ENCODE measurements around the gene ZDHHC3. TPM values are rescaled to one million over a fixed set of nuclear protein-coding genes. Genes with fewer than 3 reads are reported as not detected.

ZDHHC3 gene
- total and polyA plus RNA-seq, 7 experiments from 2014 or later, result 33.7 to 54.0 (median 45.0) TPM

GRCh38 chr3:45001738-45002137 is 25.8 kb upstream of the ZDHHC3 start:
- POLR2A ChIA-PET, result interaction anchor here (1.4 kb wide), 1 partner anchor 19 kb away, joined by 4 read pairs; no protein-coding TSS in a partner anchor
- intact Hi-C loops (cut with micrococcal nuclease), result no loop called here
- no peak for ATAC-seq
- Mint-ChIP-seq H3K27me3 (no peaks in the 10 kb centered on the region), H3K4me1 (peaks cover 17 to 57% (median 46%) of the 10 kb centered on the region in 7 donors), H3K36me3 (peaks cover 4 to 66% (median 43%) of the 10 kb centered on the region in 5 donors), H3K27ac (peak overlapping the region in 6 of 9 donors; percentile 33 to 85 (median 68)), H3K9me3 (peaks cover 0 to 23% (median 8%) of the 10 kb centered on the region in 11 donors), H3K4me3 (no peak overlapping the region)
- no peaks in the 10 kb centered on the region for H3K27me3 ChIP-seq (ENCODE audit: control insufficient read depth in 2 of 2, insufficient read depth in 2 of 2, low read length in 2 of 2)
- peaks cover 0 to 4% (median 0%) of the 10 kb centered on the region in 3 experiments for H3K9me3 ChIP-seq (ENCODE audit: control insufficient read depth in 2 of 3, low read length in 3 of 3)
- no peak overlapping the region for H3K4me3 ChIP-seq (ENCODE audit: low read length)
- H3K27ac ChIP-seq (ENCODE audit: low read depth, low read length), result no peak overlapping the region
- DNase-seq, result no peak
- H3K36me3 ChIP-seq (ENCODE audit: control insufficient read depth in 2 of 3, insufficient read depth in 3 of 3, low read length in 3 of 3), result peaks cover 3 to 49% (median 6%) of the 10 kb centered on the region in 3 experiments
- peaks cover 9 to 13% of the 10 kb centered on the region in 2 donors for H3K4me1 ChIP-seq (ENCODE audit: control insufficient read depth in 2 of 2, insufficient read depth in 2 of 2, low read length in 2 of 2)
- CTCF ChIA-PET, result interaction anchor here (0.6 kb wide), 1 partner anchor 208 kb away, joined by 5 read pairs; no protein-coding TSS in a partner anchor

- intact Hi-C loops (cut with micrococcal nuclease), result no loop called here
- Histone ChIP-seq H3K36me3 (ENCODE audit: control insufficient read depth in 2 of 3, insufficient read depth in 3 of 3, low read length in 3 of 3) (peaks cover 8 to 56% (median 10%) of the 10 kb centered on the region in 3 experiments), H3K27ac (ENCODE audit: low read depth, low read length) (no peak overlapping the region), H3K4me1 (ENCODE audit: control insufficient read depth in 2 of 2, insufficient read depth in 2 of 2, low read length in 2 of 2) (peaks cover 6 to 12% of the 10 kb centered on the region in 2 donors), H3K9me3 (ENCODE audit: control insufficient read depth in 2 of 3, low read length in 3 of 3) (peaks cover 0 to 4% (median 0%) of the 10 kb centered on the region in 3 experiments), H3K4me3 (ENCODE audit: low read length) (no peak overlapping the region), H3K27me3 (ENCODE audit: control insufficient read depth in 2 of 2, insufficient read depth in 2 of 2, low read length in 2 of 2) (no peaks in the 10 kb centered on the region)
- peaks cover 4 to 71% (median 45%) of the 10 kb centered on the region in 5 donors for H3K36me3 Mint-ChIP-seq
- peak overlapping the region in 5 of 9 donors; percentile 4 to 72 (median 43) for H3K27ac Mint-ChIP-seq
- H3K9me3 Mint-ChIP-seq, result peaks cover 0 to 20% (median 8%) of the 10 kb centered on the region in 11 donors
- ChIA-PET CTCF (interaction anchor here (0.6 kb wide), 1 partner anchor 209 kb away, joined by 5 read pairs; no protein-coding TSS in a partner anchor), POLR2A (interaction anchor here (1.4 kb wide), 1 partner anchor 18 kb away, joined by 4 read pairs; no protein-coding TSS in a partner anchor)
- ATAC-seq (no peak), DNase-seq (no peak)
- H3K4me3 Mint-ChIP-seq, result peak overlapping the region in 1 of 10 donors; percentile 13
- no peaks in the 10 kb centered on the region for H3K27me3 Mint-ChIP-seq
- peaks cover 19 to 63% (median 53%) of the 10 kb centered on the region in 7 donors for H3K4me1 Mint-ChIP-seq
Measured at GRCh38 chr3:45000823-45001222, 24.8 kb upstream of the ZDHHC3 start.

- DNase-seq (no peak), ATAC-seq (no peak)
- no peak overlapping the region for H3K4me3 Mint-ChIP-seq
- peaks cover 0 to 10% (median 1%) of the 10 kb centered on the region in 11 donors for H3K9me3 Mint-ChIP-seq
- H3K36me3 Mint-ChIP-seq, result peaks cover 1 to 60% (median 35%) of the 10 kb centered on the region in 5 donors
- intact Hi-C loops (cut with micrococcal nuclease), result no loop called here
- no peaks in the 10 kb centered on the region for H3K27me3 Mint-ChIP-seq
- no peaks in the 10 kb centered on the region for H3K27me3 ChIP-seq (ENCODE audit: control insufficient read depth in 2 of 2, insufficient read depth in 2 of 2, low read length in 2 of 2)
- no peak overlapping the region for H3K27ac ChIP-seq (ENCODE audit: low read depth, low read length)
- peaks cover 0 to under 1% (median 0%) of the 10 kb centered on the region in 3 experiments for H3K9me3 ChIP-seq (ENCODE audit: control insufficient read depth in 2 of 3, low read length in 3 of 3)
- H3K27ac Mint-ChIP-seq, result peak overlapping the region in 5 of 9 donors; percentile 4 to 86 (median 54)
- ChIA-PET POLR2A (no interaction called here), CTCF (no interaction called here)
- H3K36me3 ChIP-seq (ENCODE audit: control insufficient read depth in 2 of 3, insufficient read depth in 3 of 3, low read length in 3 of 3), result peaks cover 8 to 58% (median 10%) of the 10 kb centered on the region in 3 experiments
- peaks cover 0 to 2% of the 10 kb centered on the region in 2 donors for H3K4me1 ChIP-seq (ENCODE audit: control insufficient read depth in 2 of 2, insufficient read depth in 2 of 2, low read length in 2 of 2)
- H3K4me3 ChIP-seq (ENCODE audit: low read length), result no peak overlapping the region
- peaks cover 10 to 61% (median 50%) of the 10 kb centered on the region in 7 donors for H3K4me1 Mint-ChIP-seq
Measured at GRCh38 chr3:44999782-45000181, 23.8 kb upstream of the ZDHHC3 start.

- no peaks in the 10 kb centered on the region for H3K27me3 Mint-ChIP-seq
- peaks cover 0 to 52% (median 34%) of the 10 kb centered on the region in 5 donors for H3K36me3 Mint-ChIP-seq
- H3K9me3 Mint-ChIP-seq, result no peaks in the 10 kb centered on the region
- ATAC-seq (no peak), DNase-seq (no peak)
- H3K27ac Mint-ChIP-seq, result peak overlapping the region in 7 of 9 donors; percentile 60 to 92 (median 73)
- H3K36me3 ChIP-seq (ENCODE audit: control insufficient read depth in 2 of 3, insufficient read depth in 3 of 3, low read length in 3 of 3), result peaks cover 10 to 46% (median 12%) of the 10 kb centered on the region in 3 experiments
- no peak overlapping the region for H3K27ac ChIP-seq (ENCODE audit: low read depth, low read length)
- H3K4me1 ChIP-seq (ENCODE audit: control insufficient read depth in 2 of 2, insufficient read depth in 2 of 2, low read length in 2 of 2), result peaks cover 0 to 19% of the 10 kb centered on the region in 2 donors
- ChIA-PET POLR2A (interaction anchor here (1.0 kb wide), 1 partner anchor 9 kb away, joined by 3 read pairs; no protein-coding TSS in a partner anchor), CTCF (no interaction called here)
- intact Hi-C loops (cut with micrococcal nuclease), result loop anchor here in 1 of 2 donors (2.0 kb wide), 1 partner anchor 16 kb away; no protein-coding TSS in a partner anchor
- H3K4me1 Mint-ChIP-seq, result peaks cover 16 to 67% (median 54%) of the 10 kb centered on the region in 7 donors
- peak overlapping the region in 4 of 10 donors; percentile 19 to 54 (median 32) for H3K4me3 Mint-ChIP-seq
- no peaks in the 10 kb centered on the region for H3K9me3 ChIP-seq (ENCODE audit: control insufficient read depth in 2 of 3, low read length in 3 of 3)
- no peaks in the 10 kb centered on the region for H3K27me3 ChIP-seq (ENCODE audit: control insufficient read depth in 2 of 2, insufficient read depth in 2 of 2, low read length in 2 of 2)
- H3K4me3 ChIP-seq (ENCODE audit: low read length), result no peak overlapping the region
Measured at GRCh38 chr3:44996556-44996969, 20.6 kb upstream of the ZDHHC3 start.

GRCh38 chr3:44995142-44995770 is 19.3 kb upstream of the ZDHHC3 start:
- ATAC-seq, result no peak
- Histone ChIP-seq H3K27me3 (ENCODE audit: control insufficient read depth in 2 of 2, insufficient read depth in 2 of 2, low read length in 2 of 2) (no peaks in the 10 kb centered on the region), H3K9me3 (ENCODE audit: control insufficient read depth in 2 of 3, low read length in 3 of 3) (no peaks in the 10 kb centered on the region), H3K4me3 (ENCODE audit: low read length) (no peak overlapping the region), H3K4me1 (ENCODE audit: control insufficient read depth in 2 of 2, insufficient read depth in 2 of 2, low read length in 2 of 2) (peaks cover 0 to 30% of the 10 kb centered on the region in 2 donors), H3K27ac (ENCODE audit: low read depth, low read length) (no peak overlapping the region), H3K36me3 (ENCODE audit: control insufficient read depth in 2 of 3, insufficient read depth in 3 of 3, low read length in 3 of 3) (peaks cover 10 to 43% (median 12%) of the 10 kb centered on the region in 3 experiments)
- Mint-ChIP-seq H3K27me3 (no peaks in the 10 kb centered on the region), H3K9me3 (no peaks in the 10 kb centered on the region), H3K4me3 (peak overlapping the region in 1 of 10 donors; percentile 15), H3K4me1 (peaks cover 28 to 80% (median 67%) of the 10 kb centered on the region in 7 donors), H3K27ac (peak overlapping the region in 8 of 9 donors; percentile 43 to 92 (median 64)), H3K36me3 (peaks cover 0 to 53% (median 31%) of the 10 kb centered on the region in 5 donors)
- DNase-seq, result no peak
- ChIA-PET POLR2A (interaction anchor here (1.0 kb wide), 1 partner anchor 15 kb away, joined by 3 read pairs; no protein-coding TSS in a partner anchor), CTCF (interaction anchor here (0.6 to 0.9 kb wide), 3 partner anchors 32 to 598 kb away, joined by 4 to 5 read pairs (median 4); no protein-coding TSS in a partner anchor)
- intact Hi-C loops (cut with micrococcal nuclease), result no loop called here

- ChIA-PET POLR2A (interaction anchor here (0.7 to 1.4 kb wide), 4 partner anchors 10 to 602 kb away, joined by 3 to 7 read pairs (median 3); no protein-coding TSS in a partner anchor), CTCF (interaction anchor here (0.8 to 1.1 kb wide), 5 partner anchors 12 to 667 kb away, joined by 3 to 5 read pairs (median 3); no protein-coding TSS in a partner anchor)
- Histone ChIP-seq H3K27me3 (ENCODE audit: control insufficient read depth in 2 of 2, insufficient read depth in 2 of 2, low read length in 2 of 2) (no peaks in the 10 kb centered on the region), H3K4me1 (ENCODE audit: control insufficient read depth in 2 of 2, insufficient read depth in 2 of 2, low read length in 2 of 2) (peaks cover 0 to 30% of the 10 kb centered on the region in 2 donors), H3K27ac (ENCODE audit: low read depth, low read length) (no peak overlapping the region), H3K4me3 (ENCODE audit: low read length) (no peak overlapping the region), H3K9me3 (ENCODE audit: control insufficient read depth in 2 of 3, low read length in 3 of 3) (no peaks in the 10 kb centered on the region), H3K36me3 (ENCODE audit: control insufficient read depth in 2 of 3, insufficient read depth in 3 of 3, low read length in 3 of 3) (peaks cover 14 to 39% (median 17%) of the 10 kb centered on the region in 3 experiments)
- Mint-ChIP-seq H3K9me3 (no peaks in the 10 kb centered on the region), H3K27me3 (no peaks in the 10 kb centered on the region), H3K4me3 (peak overlapping the region in 1 of 10 donors; percentile 74), H3K36me3 (peaks cover 3 to 49% (median 31%) of the 10 kb centered on the region in 5 donors), H3K27ac (peak overlapping the region in 7 of 9 donors; percentile 0 to 76 (median 60)), H3K4me1 (peaks cover 36 to 93% (median 83%) of the 10 kb centered on the region in 7 donors)
- DNase-seq (no peak), ATAC-seq (no peak)
- intact Hi-C loops (cut with micrococcal nuclease), result no loop called here
Measured at GRCh38 chr3:44993471-44994205, 17.7 kb upstream of the ZDHHC3 start.
